Ishikawa (cell line): ENCODE data around the gene CDH24.

Source experiments
- CEBPB ChIP-seq: IDR thresholded peaks from 2 replicates; pipeline ENCODE4 v1.6.1; 2012
- CREB1 ChIP-seq: IDR thresholded peaks from 2 replicates; pipeline ENCODE4 v1.6.1; 2012; ENCODE audit warnings: low read depth
- EGR1 ChIP-seq: IDR thresholded peaks from 2 replicates; pipeline ENCODE4 v1.6.1; 2012
- EP300 ChIP-seq: IDR thresholded peaks from 2 replicates; pipeline ENCODE4 v1.6.1; 2012; ENCODE audit warnings: borderline replicate concordance
- FOXM1 ChIP-seq: IDR thresholded peaks from 2 replicates; pipeline ENCODE4 v1.6.1; 2012; ENCODE audit warnings: low read depth, borderline replicate concordance
- MAX ChIP-seq: IDR thresholded peaks from 2 replicates; pipeline ENCODE4 v1.6.1; 2012
- NFIC ChIP-seq: IDR thresholded peaks from 2 replicates; pipeline ENCODE4 v1.6.1; 2012
- RAD21 ChIP-seq: IDR thresholded peaks from 2 replicates; pipeline ENCODE4 v1.6.1; 2012; ENCODE audit warnings: low read depth
- REST ChIP-seq: IDR thresholded peaks from 2 replicates; pipeline ENCODE4 v1.6.1; 2012; ENCODE audit warnings: low read depth, mild to moderate bottlenecking
- TAF1 ChIP-seq: IDR thresholded peaks from 2 replicates; pipeline ENCODE4 v1.6.1; 2012; ENCODE audit warnings: low read depth, mild to moderate bottlenecking
- TCF12 ChIP-seq: IDR thresholded peaks from 2 replicates; pipeline ENCODE4 v1.6.1; 2012; ENCODE audit warnings: low read depth
- TEAD4 ChIP-seq: IDR thresholded peaks from 2 replicates; pipeline ENCODE4 v1.6.1; 2012
- USF1 ChIP-seq: IDR thresholded peaks from 2 replicates; pipeline ENCODE4 v1.6.1; 2012
- YY1 ChIP-seq: IDR thresholded peaks from 2 replicates; pipeline ENCODE4 v1.6.1; 2012; ENCODE audit warnings: low read depth
- ZBTB7A ChIP-seq: IDR thresholded peaks from 2 replicates; pipeline ENCODE4 v1.6.1; 2012; ENCODE audit warnings: low read depth

Gene CDH24

GRCh38 chr14:23005451-23006187 lies 51.7 kb downstream of the CDH24 start:
- TF ChIP-seq TEAD4: no peak
- no peak for TF ChIP-seq MAX

- TF ChIP-seq RAD21 (no peak), CEBPB (no peak), YY1 (no peak), TAF1 (no peak), TCF12 (no peak), TEAD4 (no peak), REST (no peak), EP300 (no peak), EGR1 (no peak), NFIC (no peak), FOXM1 (no peak), MAX (no peak), ZBTB7A (no peak), CREB1 (no peak), USF1 (no peak)
These were observed 54.7 kb downstream of the CDH24 start for GRCh38 chr14:23002592-23002991.

GRCh38 chr14:23000860-23001259 lies 56.5 kb downstream of the CDH24 start:
- TF ChIP-seq TCF12 (no peak), CEBPB (no peak), NFIC (no peak), FOXM1 (no peak), ZBTB7A (no peak), USF1 (no peak), MAX (no peak), RAD21 (no peak), REST (no peak)

GRCh38 chr14:22998329-22999012 lies 58.8 kb downstream of the CDH24 start:
- TF ChIP-seq REST (no peak), RAD21 (no peak), USF1 (no peak), CREB1 (no peak), EGR1 (no peak)
